Lung (tissue), 12 donors: ENCODE data around the gene TEX22. TPM values are rescaled to one million over a fixed set of nuclear protein-coding genes. Genes with fewer than 3 reads are reported as not detected.

Experiments
- ATAC-seq: fragments of 200-7000 bp; cut with Tn5 transposase; one replicate; pipeline ENCODE4 v1.9.1; 2020; ENCODE audit warnings: moderate number of reproducible peaks; ENCODE audit not compliant: insufficient read depth, low FRiP score
- DNase-seq, 3 donors: peaks; one replicate each; pipeline ENCODE4 v3.0.0-alpha.2; 2013 to 2017
- H3K27ac ChIP-seq, 2 donors: one replicate each; pipeline ENCODE4 v1.5.1; 2013; ENCODE audit warnings: mild to moderate bottlenecking in 2 of 2, moderate library complexity in 2 of 2, control low read depth in 1 of 2, inconsistent platforms in 1 of 2, low read depth in 1 of 2, low read length in 1 of 2
- H3K27me3 ChIP-seq, 3 donors: one replicate each; pipeline ENCODE4 v1.5.1; 2013; ENCODE audit warnings: low read length in 2 of 3; ENCODE audit not compliant: control insufficient read depth in 3 of 3, insufficient read depth in 3 of 3
- H3K36me3 ChIP-seq, 4 donors: one replicate each; pipeline ENCODE4 v1.5.1; 2013; ENCODE audit warnings: low read length in 4 of 4, mild to moderate bottlenecking in 1 of 4, moderate library complexity in 1 of 4; ENCODE audit not compliant: control insufficient read depth in 4 of 4, insufficient read depth in 4 of 4
- H3K4me1 ChIP-seq, 5 donors: one replicate each; pipeline ENCODE4 v1.5.1; 2013; ENCODE audit warnings: low read length in 5 of 5, mild to moderate bottlenecking in 2 of 5, moderate library complexity in 1 of 5; ENCODE audit not compliant: control insufficient read depth in 5 of 5, insufficient read depth in 5 of 5
- H3K4me3 ChIP-seq: one replicate; pipeline ENCODE4 v1.5.1; 2013; ENCODE audit warnings: mild to moderate bottlenecking, control low read depth, moderate library complexity
- H3K9ac ChIP-seq, 2 donors: one replicate each; pipeline ENCODE4 v1.5.1; 2013; ENCODE audit warnings: low read length in 2 of 2, control low read depth in 1 of 2; ENCODE audit not compliant: insufficient read depth in 1 of 2
- H3K9me3 ChIP-seq, 4 donors: one replicate each; pipeline ENCODE4 v1.5.1; 2013; ENCODE audit warnings: low read length in 3 of 4, mild to moderate bottlenecking in 1 of 4, moderate library complexity in 1 of 4; ENCODE audit not compliant: control insufficient read depth in 4 of 4, insufficient read depth in 3 of 4
- CTCF ChIP-seq: IDR thresholded peaks from 2 replicates; pipeline ENCODE4 v1.5.1; 2012; ENCODE audit warnings: mild to moderate bottlenecking; ENCODE audit errors: control extremely low read depth, extremely low read depth
- WGBS, 2 donors: extraction: QIAGEN DNeasy Blood & Tissue Kit; methylation state at CpG; one replicate each; pipeline ENCODE4 v1.1.7; 2013; 5-methylcytosine and 5-hydroxymethylcytosine counted together
- polyA plus RNA-seq, 2 donors: library from polyadenylated mRNA; stranded (reverse); fragments of 200-250 nt; gene quantifications; one replicate each; pipeline ENCODE4 v1.2.1, GENCODE V29; 2013
- total RNA-seq, 2 donors: library from RNA; depleted of rRNA in 1 of 2; stranded (reverse); fragments of >200 nt in 1 of 2; gene quantifications; one replicate each; pipeline ENCODE4 v1.2.1, GENCODE V29; 2014 to 2021
- donor health status: control.
- donor health status: control.
- donor health status: Bipolar disorder and iron deficiency.
- donor health status: healthy.
- donor health status: DM: yes; HTN: yes; CAD: no.

TEX22 gene
- total and polyA plus RNA-seq, 4 donors: 0.17 to 2.1 (median 0.29) TPM

GRCh38 chr14:105461903-105462302, 63.6 kb downstream of the TEX22 start:
- Histone ChIP-seq H3K27ac (no peak overlapping the region), H3K9me3 (no peaks in the 10 kb centered on the region), H3K9ac (no peak overlapping the region), H3K27me3 (no peaks in the 10 kb centered on the region), H3K36me3 (peaks cover 2 to 67% (median 14%) of the 10 kb centered on the region in 4 donors), H3K4me3 (no peak overlapping the region), H3K4me1 (peaks cover 0 to 10% (median 4%) of the 10 kb centered on the region in 5 donors)
- WGBS, 2 donors: 97 to 98% methylated on average over 18 of the region's 18 CpGs
- no peak for TF ChIP-seq CTCF
- ATAC-seq (no peak), DNase-seq (no peak)

Other genes starting within 250 kb of the TEX22 start
- gene JAG2, start 229.8 kb upstream of the TEX22 start, total RNA-seq: 10 to 100 TPM; 32.1 to 35.1 TPM
- 10 to 100 TPM; 14.1 to 23.6 TPM for gene JAG2, start 229.8 kb upstream of the TEX22 start, polyA plus RNA-seq
- gene NUDT14, start 217.2 kb upstream of the TEX22 start, total RNA-seq: 10 to 100 TPM; 29.8 to 80.7 TPM
- gene NUDT14, start 217.2 kb upstream of the TEX22 start, polyA plus RNA-seq: 10 to 100 TPM; 27.7 to 72.7 TPM
- gene BTBD6, start 150.0 kb upstream of the TEX22 start, total RNA-seq: 10 to 100 TPM; 44.2 to 51.4 TPM
- 10 to 100 TPM; 30.9 to 54.1 TPM for gene BTBD6, start 150.0 kb upstream of the TEX22 start, polyA plus RNA-seq
- gene BRF1, start 97.5 kb upstream of the TEX22 start, total RNA-seq: 10 to 100 TPM; 44.0 to 55.3 TPM
- 10 to 100 TPM; 14.2 to 30.4 TPM for gene BRF1, start 97.5 kb upstream of the TEX22 start, polyA plus RNA-seq
- gene PACS2, start 83.8 kb upstream of the TEX22 start, total RNA-seq: 10 to 100 TPM; 57.8 to 84.2 TPM
- gene PACS2, start 83.8 kb upstream of the TEX22 start, polyA plus RNA-seq: 10 to 100 TPM; 37.9 to 87.2 TPM
- 100 to 1,000 TPM in 1 of 2 donors, 10 to 100 TPM in 1; 64.7 to 113 TPM for gene MTA1, start 21.3 kb downstream of the TEX22 start, total RNA-seq
- 10 to 100 TPM; 40.2 to 62.6 TPM for gene MTA1, start 21.3 kb downstream of the TEX22 start, polyA plus RNA-seq
- gene CRIP2, start 76.3 kb downstream of the TEX22 start, total RNA-seq: 100 to 1,000 TPM; 135 to 267 TPM
- gene CRIP2, start 76.3 kb downstream of the TEX22 start, polyA plus RNA-seq: 100 to 1,000 TPM; 194 to 216 TPM
- 100 to 1,000 TPM in 1 of 2 donors, 10 to 100 TPM in 1; 72.8 to 422 TPM for gene CRIP1, start 88.3 kb downstream of the TEX22 start, total RNA-seq
- gene CRIP1, start 88.3 kb downstream of the TEX22 start, polyA plus RNA-seq: 100 to 1,000 TPM; 181 to 465 TPM
- gene TEDC1, start 92.7 kb downstream of the TEX22 start, total RNA-seq: 10 to 100 TPM in 1 of 2 donors, 1 to 10 TPM in 1; 5.8 to 20.8 TPM
- gene TEDC1, start 92.7 kb downstream of the TEX22 start, polyA plus RNA-seq: 10 to 100 TPM; 12.8 to 16.0 TPM
- 1 to 10 TPM; 3.0 to 5.4 TPM for gene TMEM121, start 128.0 kb downstream of the TEX22 start, total RNA-seq
- 1 to 10 TPM; 1.1 to 2.6 TPM for gene TMEM121, start 128.0 kb downstream of the TEX22 start, polyA plus RNA-seq